Measurements from ENCODE around the gene PIM2.

PIM2 gene

DNA sequence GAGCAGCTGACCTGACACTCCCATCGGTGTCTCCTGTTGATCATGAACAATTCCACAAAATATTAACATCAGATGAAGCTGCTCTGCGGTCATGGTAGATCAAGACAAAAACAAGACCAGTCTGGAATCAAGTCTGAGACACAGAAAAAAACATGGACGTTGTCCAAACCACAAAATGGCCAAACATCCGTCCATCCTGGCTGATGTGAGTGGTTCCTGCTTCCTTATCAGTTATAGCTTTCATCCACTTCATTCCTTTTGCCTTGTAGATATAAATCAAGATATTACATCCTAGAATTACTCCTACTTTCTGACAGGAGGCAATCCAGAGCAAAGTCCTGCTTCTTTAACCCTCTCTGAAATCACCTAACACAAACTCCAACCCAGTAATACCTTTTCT lies 54.6 kb downstream of the PIM2 start:
- DNase-seq, result no peak
- H3K79me2 ChIP-seq (ENCODE audit: low read length), result no peaks in the 10 kb centered on the region
- H3K9me2 ChIP-seq (replicated peaks; ENCODE audit: insufficient read depth, low read length), result no peaks in the 10 kb centered on the region
- no peaks in the 10 kb centered on the region for H3K36me3 ChIP-seq (replicated peaks; ENCODE audit: insufficient read depth, low read length)
- no peak overlapping the region for H3K4me3 ChIP-seq (ENCODE audit: low read length)
- no peak for TF ChIP-seq EZH2 (optimal IDR thresholded peaks at IDR 0.05; ENCODE audit: low read depth, low read length)
- TF ChIP-seq, protein P1, sequence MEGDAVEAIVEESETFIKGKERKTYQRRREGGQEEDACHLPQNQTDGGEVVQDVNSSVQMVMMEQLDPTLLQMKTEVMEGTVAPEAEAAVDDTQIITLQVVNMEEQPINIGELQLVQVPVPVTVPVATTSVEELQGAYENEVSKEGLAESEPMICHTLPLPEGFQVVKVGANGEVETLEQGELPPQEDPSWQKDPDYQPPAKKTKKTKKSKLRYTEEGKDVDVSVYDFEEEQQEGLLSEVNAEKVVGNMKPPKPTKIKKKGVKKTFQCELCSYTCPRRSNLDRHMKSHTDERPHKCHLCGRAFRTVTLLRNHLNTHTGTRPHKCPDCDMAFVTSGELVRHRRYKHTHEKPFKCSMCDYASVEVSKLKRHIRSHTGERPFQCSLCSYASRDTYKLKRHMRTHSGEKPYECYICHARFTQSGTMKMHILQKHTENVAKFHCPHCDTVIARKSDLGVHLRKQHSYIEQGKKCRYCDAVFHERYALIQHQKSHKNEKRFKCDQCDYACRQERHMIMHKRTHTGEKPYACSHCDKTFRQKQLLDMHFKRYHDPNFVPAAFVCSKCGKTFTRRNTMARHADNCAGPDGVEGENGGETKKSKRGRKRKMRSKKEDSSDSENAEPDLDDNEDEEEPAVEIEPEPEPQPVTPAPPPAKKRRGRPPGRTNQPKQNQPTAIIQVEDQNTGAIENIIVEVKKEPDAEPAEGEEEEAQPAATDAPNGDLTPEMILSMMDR (IDR thresholded peaks at IDR 0.05; ENCODE audit: low read length), result no peak
- no peak for TF ChIP-seq EZH2phosphoT487 (IDR thresholded peaks at IDR 0.05; ENCODE audit: low read length)
- no peak overlapping the region for H3K9ac ChIP-seq (ENCODE audit: low read length)
- no peaks in the 10 kb centered on the region for H3F3A ChIP-seq (ENCODE audit: insufficient read depth, low read length)
- no peaks in the 10 kb centered on the region for H3K4me1 ChIP-seq (ENCODE audit: low read length)
- H4K20me1 ChIP-seq (ENCODE audit: insufficient read depth, low read length), result no peaks in the 10 kb centered on the region
- no peak overlapping the region for H3K27ac ChIP-seq (ENCODE audit: low read length)
- no peak overlapping the region for H2AFZ ChIP-seq (ENCODE audit: low read length)
- H3K4me2 ChIP-seq (ENCODE audit: low read depth, low read length), result no peak overlapping the region
- no peaks in the 10 kb centered on the region for H3K9me3 ChIP-seq (replicated peaks; ENCODE audit: insufficient read depth, low read length)
- H3K27me3 ChIP-seq (replicated peaks; ENCODE audit: insufficient read depth, low read length), result no peaks in the 10 kb centered on the region

All from MM.1S (cell line).